Left lung (tissue), 10 donors: ENCODE results near the gene KLHDC9. TPM values are rescaled to one million over a fixed set of nuclear protein-coding genes. Genes with fewer than 3 reads are reported as not detected.

Source experiments
- ATAC-seq: fragments of 200-7000 bp; cut with Tn5 transposase; one replicate; pipeline ENCODE4 v1.9.1; 2020; ENCODE audit warnings: moderate library complexity
- DNase-seq, 4 donors: peaks; one replicate each; pipeline ENCODE4 v3.0.0-alpha.2; 2013 to 2020
- H3K27ac ChIP-seq, 2 donors: fragments of 200-600 bp; sonication (generic) in 1 of 2; one replicate each; pipeline versions ENCODE4 v1.5.0 to v1.8.0; 2020 to 2021
- H3K27me3 ChIP-seq, 2 donors: fragments of 200-600 bp; sonication (generic) in 1 of 2; one replicate each; pipeline versions ENCODE4 v1.5.0 to v1.8.0; 2020 to 2021
- H3K36me3 ChIP-seq, 2 donors: fragments of 200-600 bp; sonication (generic) in 1 of 2; one replicate each; pipeline versions ENCODE4 v1.5.0 to v1.8.0; 2020 to 2021
- H3K4me1 ChIP-seq, 2 donors: fragments of 200-600 bp; one replicate each; pipeline ENCODE4 v1.8.0; 2021
- H3K4me3 ChIP-seq, 2 donors: fragments of 200-600 bp; sonication (generic) in 1 of 2; one replicate each; pipeline versions ENCODE4 v1.5.0 to v1.8.0; 2020 to 2021; ENCODE audit warnings: mild to moderate bottlenecking in 1 of 2
- H3K9me3 ChIP-seq, 2 donors: fragments of 200-600 bp; sonication (generic) in 1 of 2; one replicate each; pipeline versions ENCODE4 v1.5.0 to v1.8.0; 2020 to 2021
- intact Hi-C, 2 donors: fragments of 100-400 bp; cut with DNase I; formaldehyde crosslinking; loops; one replicate each; pipeline versions ENCODE4 v1.11.2 to v1.14.2; 2022
- polyA plus RNA-seq, 6 donors: library from polyadenylated mRNA; unstranded; fragments of 120-200 nt; gene quantifications; one replicate each; pipeline ENCODE4 v1.2.1, GENCODE V29; 2013; ENCODE audit not compliant: insufficient read length in 6 of 6
- total RNA-seq, 2 donors: library from RNA; stranded (reverse); fragmentation: NEBNext Ultra II Directional; extraction: Animal tissue kit (Norgen Biotek cat#: 25700); gene quantifications; one replicate each; pipeline ENCODE4 v1.2.1, GENCODE V29; 2021
- TF ChIP-seq, protein P1 (sequence below), 2 donors: fragments of 200-600 bp; sonication (generic) in 1 of 2; IDR thresholded peaks; one replicate each; pipeline versions ENCODE4 v1.5.0 to v1.8.0; 2021; ENCODE audit warnings: antibody characterized with exemption in 2 of 2
- donor health status: DM: no; HTN: yes; CAD: no.
- donor health status: DM: no; HTN: no; CAD: no.

The KLHDC9 gene
- total and polyA plus RNA-seq, 8 donors: 4.3 to 10.3 (median 5.1) TPM

DNA sequence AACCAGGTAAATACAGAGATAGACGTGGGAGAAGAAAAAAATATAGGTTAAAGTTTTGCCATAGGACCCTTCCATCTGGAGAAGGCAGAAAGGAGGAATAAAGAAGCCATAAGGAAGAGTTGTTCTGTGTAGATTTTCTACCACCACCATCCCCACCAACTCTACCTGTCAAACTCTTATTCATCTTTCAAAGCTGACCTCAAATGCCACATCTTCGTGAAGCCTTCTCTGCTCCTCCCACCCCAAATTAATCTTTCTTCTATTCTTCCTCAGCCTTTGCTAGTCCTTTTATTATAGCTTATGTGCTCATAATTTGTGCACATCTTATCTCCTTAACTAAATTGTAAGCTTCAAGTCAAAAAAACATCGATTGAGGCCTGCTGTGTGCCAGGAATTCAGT, 7.5 kb upstream of the KLHDC9 start:
- H3K27me3 ChIP-seq: no peaks in the 10 kb centered on the region
- ATAC-seq (no peak), DNase-seq (no peak)
- H3K27ac ChIP-seq: no peak overlapping the region
- peaks cover 0 to 14% of the 10 kb centered on the region in 2 donors for H3K4me1 ChIP-seq
- no peaks in the 10 kb centered on the region for H3K9me3 ChIP-seq
- no peak overlapping the region for H3K4me3 ChIP-seq
- TF ChIP-seq, protein P1, sequence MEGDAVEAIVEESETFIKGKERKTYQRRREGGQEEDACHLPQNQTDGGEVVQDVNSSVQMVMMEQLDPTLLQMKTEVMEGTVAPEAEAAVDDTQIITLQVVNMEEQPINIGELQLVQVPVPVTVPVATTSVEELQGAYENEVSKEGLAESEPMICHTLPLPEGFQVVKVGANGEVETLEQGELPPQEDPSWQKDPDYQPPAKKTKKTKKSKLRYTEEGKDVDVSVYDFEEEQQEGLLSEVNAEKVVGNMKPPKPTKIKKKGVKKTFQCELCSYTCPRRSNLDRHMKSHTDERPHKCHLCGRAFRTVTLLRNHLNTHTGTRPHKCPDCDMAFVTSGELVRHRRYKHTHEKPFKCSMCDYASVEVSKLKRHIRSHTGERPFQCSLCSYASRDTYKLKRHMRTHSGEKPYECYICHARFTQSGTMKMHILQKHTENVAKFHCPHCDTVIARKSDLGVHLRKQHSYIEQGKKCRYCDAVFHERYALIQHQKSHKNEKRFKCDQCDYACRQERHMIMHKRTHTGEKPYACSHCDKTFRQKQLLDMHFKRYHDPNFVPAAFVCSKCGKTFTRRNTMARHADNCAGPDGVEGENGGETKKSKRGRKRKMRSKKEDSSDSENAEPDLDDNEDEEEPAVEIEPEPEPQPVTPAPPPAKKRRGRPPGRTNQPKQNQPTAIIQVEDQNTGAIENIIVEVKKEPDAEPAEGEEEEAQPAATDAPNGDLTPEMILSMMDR (IDR thresholded peaks at IDR 0.05): no peak
- H3K36me3 ChIP-seq: no peaks in the 10 kb centered on the region
- intact Hi-C loops: no loop called here

DNA sequence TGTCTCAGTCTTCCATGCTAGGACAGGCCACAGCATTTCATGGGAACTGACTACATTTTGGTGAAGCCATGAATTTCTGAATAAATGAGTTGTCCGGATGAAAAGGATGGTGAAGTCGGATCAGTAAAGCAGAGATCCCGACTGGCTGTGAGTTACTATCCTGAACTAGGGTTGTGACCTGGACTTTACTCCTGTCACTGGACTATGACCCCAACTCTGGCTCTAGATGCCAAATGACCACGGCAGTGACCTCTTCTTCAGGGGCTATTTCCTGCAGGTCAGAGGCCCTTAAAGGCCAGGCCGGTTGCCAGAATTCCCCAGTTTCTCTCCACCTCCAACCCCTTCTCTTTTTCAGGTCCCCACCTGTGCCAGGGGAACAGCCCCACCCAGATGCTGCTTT, 7.1 kb upstream of the KLHDC9 start:
- no peak for DNase-seq
- Histone ChIP-seq H3K36me3 (no peaks in the 10 kb centered on the region), H3K4me3 (no peak overlapping the region), H3K4me1 (peaks cover 0 to 17% of the 10 kb centered on the region in 2 donors), H3K27me3 (no peaks in the 10 kb centered on the region), H3K9me3 (no peaks in the 10 kb centered on the region), H3K27ac (no peak overlapping the region)
- no peak for ATAC-seq
- TF ChIP-seq, protein P1 (IDR thresholded peaks at IDR 0.05): no peak
- intact Hi-C loops: no loop called here

DNA sequence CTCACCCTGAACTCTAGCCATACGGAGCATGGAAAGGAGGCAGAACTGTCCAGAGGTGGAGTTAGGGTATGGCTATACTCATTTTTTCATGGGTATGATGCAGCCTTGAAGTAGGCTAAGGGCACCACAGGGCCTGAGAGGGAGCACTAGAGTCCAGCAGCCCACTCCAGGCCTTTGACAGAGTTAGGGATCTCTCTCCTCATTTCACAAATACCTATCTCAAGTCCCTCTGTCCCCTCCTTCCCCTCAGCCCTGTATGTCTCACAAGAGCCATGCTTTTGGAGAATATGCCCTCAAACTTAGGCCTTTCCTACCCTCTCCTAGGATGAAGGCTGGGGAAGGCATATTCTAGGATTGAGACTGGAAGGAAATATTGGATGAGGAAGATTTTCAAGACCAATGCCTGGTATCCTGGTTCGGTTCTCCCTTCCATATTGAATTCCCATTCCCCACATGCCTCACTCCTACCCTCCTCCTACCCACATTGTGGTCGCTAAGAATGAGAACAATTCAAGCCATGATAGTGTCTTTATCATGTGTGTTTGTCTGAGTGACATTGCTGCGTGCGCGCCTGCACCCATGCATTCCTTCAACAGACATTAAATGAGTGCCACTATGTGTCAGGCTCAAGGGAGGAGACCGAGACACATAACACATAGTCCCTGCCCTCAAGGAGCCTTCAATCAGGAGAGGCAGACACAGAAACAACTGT, 6.2 kb upstream of the KLHDC9 start:
- ATAC-seq: no peak
- TF ChIP-seq, protein P1 (IDR thresholded peaks at IDR 0.05): no peak
- H3K4me3 ChIP-seq: no peak overlapping the region
- H3K9me3 ChIP-seq: no peaks in the 10 kb centered on the region
- intact Hi-C loops: no loop called here
- no peaks in the 10 kb centered on the region for H3K36me3 ChIP-seq
- H3K27me3 ChIP-seq: no peaks in the 10 kb centered on the region
- no peak overlapping the region for H3K27ac ChIP-seq
- H3K4me1 ChIP-seq: peaks cover 3 to 25% of the 10 kb centered on the region in 2 donors
- no peak for DNase-seq

DNA sequence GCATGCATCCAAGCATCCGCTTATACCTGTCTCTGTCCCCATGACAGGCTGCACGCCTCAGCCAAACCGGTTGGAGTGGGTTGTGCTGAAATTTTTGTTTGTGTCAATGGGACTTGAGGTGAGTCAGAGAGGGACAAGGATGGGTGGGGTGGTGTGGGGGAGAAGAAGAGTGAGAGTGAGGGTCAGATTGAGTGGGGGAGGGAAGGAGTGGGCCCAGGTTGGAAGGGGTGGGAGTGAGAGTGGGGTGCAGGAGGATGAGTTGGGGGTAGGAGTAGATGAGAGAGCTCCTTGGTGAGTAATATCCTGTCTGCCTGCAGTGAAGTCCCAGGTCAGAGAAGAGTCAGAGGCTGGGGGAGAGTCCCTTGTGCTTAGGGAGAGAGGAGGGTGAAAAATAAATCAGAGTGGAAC, 5.5 kb upstream of the KLHDC9 start:
- Histone ChIP-seq H3K4me1 (peaks cover 8 to 31% of the 10 kb centered on the region in 2 donors), H3K27ac (no peak overlapping the region), H3K9me3 (no peaks in the 10 kb centered on the region), H3K4me3 (no peak overlapping the region), H3K27me3 (no peaks in the 10 kb centered on the region), H3K36me3 (no peaks in the 10 kb centered on the region)
- ATAC-seq (peak; percentile 31), DNase-seq (no peak)
- intact Hi-C loops: no loop called here
- TF ChIP-seq, protein P1 (IDR thresholded peaks at IDR 0.05): no peak

DNA sequence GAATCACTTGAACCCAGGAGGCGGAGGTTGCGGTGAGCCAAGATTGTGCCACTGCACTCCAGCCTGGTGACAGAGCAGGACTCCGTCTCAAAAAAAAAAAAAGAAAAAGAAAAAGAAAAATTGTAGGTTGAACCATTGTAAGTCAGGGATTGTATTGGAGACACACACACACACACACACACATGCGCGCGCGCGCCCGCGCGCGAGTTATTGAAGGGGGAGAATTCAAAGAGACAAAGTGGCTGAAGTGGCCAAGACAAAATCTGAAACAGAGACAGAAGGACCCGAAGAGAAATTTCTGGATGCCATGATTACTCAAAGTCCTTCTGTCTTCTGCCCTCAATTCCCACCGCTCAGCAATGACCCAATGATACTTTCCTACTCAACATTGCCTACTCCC, 3.7 kb upstream of the KLHDC9 start:
- no peak for DNase-seq
- intact Hi-C loops: no loop called here
- TF ChIP-seq, protein P1 (IDR thresholded peaks at IDR 0.05): no peak

More for the DNA sequence above, 3.7 kb upstream of the KLHDC9 start:
- H3K9me3 ChIP-seq: no peaks in the 10 kb centered on the region
- no peak overlapping the region for H3K27ac ChIP-seq
- H3K4me3 ChIP-seq: no peak overlapping the region
- no peak for ATAC-seq
- no peaks in the 10 kb centered on the region for H3K27me3 ChIP-seq
- peaks cover 0 to 3% of the 10 kb centered on the region in 2 donors for H3K36me3 ChIP-seq
- H3K4me1 ChIP-seq: peaks cover 14 to 34% of the 10 kb centered on the region in 2 donors
